Neuronal stem cell (in vitro differentiated cells): ENCODE measurements around the gene SNRNP35.
"Not testable (repeated sequence)": the region's sequence is repeated elsewhere in the genome, so short reads cannot be mapped to it uniquely, and the experiment has no call there.

Source experiments
- DNase-seq: peaks from one replicate; pipeline ENCODE4 v3.0.0-alpha.2; 2013; ENCODE audit warnings: low spot score
- H2AFZ ChIP-seq: one replicate; pipeline ENCODE4 v1.6.1; 2013; ENCODE audit warnings: mild to moderate bottlenecking, low read length, inconsistent platforms
- H2AK5ac ChIP-seq: 2 replicates; pipeline ENCODE4 v1.6.1; 2013; ENCODE audit warnings: low read depth, mild to moderate bottlenecking, inconsistent platforms, low read length, moderate library complexity, mixed read lengths
- H2BK120ac ChIP-seq: 2 replicates; pipeline ENCODE4 v1.6.1; 2013; ENCODE audit warnings: low read depth, mild to moderate bottlenecking, inconsistent platforms, low read length, moderate library complexity, mixed read lengths
- H2BK12ac ChIP-seq: one replicate; pipeline ENCODE4 v1.6.1; 2013; ENCODE audit warnings: low read length, inconsistent platforms
- H2BK15ac ChIP-seq: 2 replicates; pipeline ENCODE4 v1.6.1; 2013; ENCODE audit warnings: mild to moderate bottlenecking, low read length, inconsistent platforms, mixed read lengths
- H2BK5ac ChIP-seq: one replicate; pipeline ENCODE4 v1.6.1; 2013; ENCODE audit warnings: inconsistent platforms, mild to moderate bottlenecking, low read length, moderate library complexity
- H3K14ac ChIP-seq: one replicate; pipeline ENCODE4 v1.6.1; 2013; ENCODE audit warnings: low read length, inconsistent platforms
- H3K18ac ChIP-seq: 2 replicates; pipeline ENCODE4 v1.6.1; 2013; ENCODE audit warnings: low read length, inconsistent platforms
- H3K23ac ChIP-seq: 2 replicates; pipeline ENCODE4 v1.6.1; 2013; ENCODE audit warnings: low read depth, mild to moderate bottlenecking, mixed read lengths, low read length, inconsistent platforms; ENCODE audit not compliant: poor library complexity
- H3K27ac ChIP-seq: replicated peaks from 3 replicates; pipeline ENCODE4 v1.5.1; 2013; ENCODE audit warnings: low read length, inconsistent platforms
- H3K27me3 ChIP-seq, 3 experiments: 2 replicates each; pipeline ENCODE4 v1.6.1; 2013; ENCODE audit warnings: low read length in 3 of 3, mild to moderate bottlenecking in 2 of 3, inconsistent platforms in 1 of 3, low read depth in 1 of 3, mixed read lengths in 1 of 3, moderate library complexity in 1 of 3; ENCODE audit not compliant: control insufficient read depth in 3 of 3, insufficient read depth in 3 of 3
- H3K36me3 ChIP-seq, 2 donors: replicated peaks in 1 of 2; 2 replicates each; pipeline ENCODE4 v1.6.1; 2013; ENCODE audit warnings: low read length in 2 of 2; ENCODE audit not compliant: control insufficient read depth in 2 of 2, insufficient read depth in 2 of 2
- H3K4ac ChIP-seq: 2 replicates; pipeline ENCODE4 v1.6.1; 2013; ENCODE audit warnings: inconsistent platforms, mild to moderate bottlenecking, low read length, moderate library complexity
- H3K4me1 ChIP-seq, 2 donors: 1 replicate in 1 of 2; 2 replicates in 1 of 2; pipeline ENCODE4 v1.6.1; 2013; ENCODE audit warnings: low read length in 2 of 2, low read depth in 1 of 2; ENCODE audit not compliant: control insufficient read depth in 2 of 2, insufficient read depth in 1 of 2
- H3K4me2 ChIP-seq: one replicate; pipeline ENCODE4 v1.6.1; 2013; ENCODE audit warnings: mild to moderate bottlenecking, low read length, inconsistent platforms; ENCODE audit not compliant: insufficient read depth, poor library complexity, severe bottlenecking
- H3K4me3 ChIP-seq, 2 donors: 2 replicates each; pipeline ENCODE4 v1.5.1; 2013; ENCODE audit warnings: low read length in 2 of 2, mild to moderate bottlenecking in 2 of 2, inconsistent platforms in 1 of 2, moderate library complexity in 1 of 2
- H3K79me1 ChIP-seq: one replicate; pipeline ENCODE4 v1.6.1; 2013; ENCODE audit warnings: low read depth, mild to moderate bottlenecking, inconsistent platforms, low read length, moderate library complexity
- H3K9ac ChIP-seq: one replicate; pipeline ENCODE4 v1.6.1; 2013; ENCODE audit warnings: mild to moderate bottlenecking, low read depth, low read length, inconsistent platforms; ENCODE audit not compliant: poor library complexity
- H3K9me3 ChIP-seq, 2 donors: replicated peaks in 1 of 2; 2 replicates each; pipeline versions ENCODE3 to v1.6.1; 2013; ENCODE audit warnings: low read length in 2 of 2, mild to moderate bottlenecking in 2 of 2, inconsistent platforms in 1 of 2, low read depth in 1 of 2, mixed read lengths in 1 of 2, moderate library complexity in 1 of 2; ENCODE audit not compliant: control insufficient read depth in 2 of 2, insufficient read depth in 1 of 2
- H4K8ac ChIP-seq: one replicate; pipeline ENCODE4 v1.6.1; 2013; ENCODE audit warnings: low read depth, mild to moderate bottlenecking, inconsistent platforms, low read length, moderate library complexity
- H4K91ac ChIP-seq: one replicate; pipeline ENCODE4 v1.6.1; 2013; ENCODE audit warnings: low read length, low read depth, mild to moderate bottlenecking, inconsistent platforms; ENCODE audit not compliant: poor library complexity
- WGBS, 2 donors: extraction: QIAGEN DNeasy Blood & Tissue Kit; methylation state at CpG; one replicate each; pipeline ENCODE4 v1.1.7; 2013; ENCODE audit warnings: missing lambda C conversion rate in 2 of 2, mixed read lengths in 1 of 2; ENCODE audit not compliant: insufficient read length in 2 of 2, insufficient replicate concordance in 1 of 2; ENCODE audit errors: extremely low coverage in 2 of 2; 5-methylcytosine and 5-hydroxymethylcytosine counted together

The SNRNP35 gene

GRCh38 chr12:123491481-123491880, 33.5 kb downstream of the SNRNP35 start:
- no peak overlapping the region for H3K4ac ChIP-seq
- no peak for DNase-seq
- no peaks in the 10 kb centered on the region for H3K9me3 ChIP-seq
- H2AFZ ChIP-seq = no peak overlapping the region
- peak overlapping the region; percentile 88 for H2AK5ac ChIP-seq
- peaks cover 9 to 11% of the 10 kb centered on the region in 2 donors for H3K4me1 ChIP-seq
- H2BK5ac ChIP-seq = no peak overlapping the region
- H3K18ac ChIP-seq = peak overlapping the region; percentile 28
- peak overlapping the region; percentile 73 for H3K23ac ChIP-seq
- peak overlapping the region; percentile 58 for H2BK15ac ChIP-seq
- no peak overlapping the region for H4K91ac ChIP-seq
- H3K27me3 ChIP-seq = no peaks in the 10 kb centered on the region
- no peak overlapping the region for H2BK120ac ChIP-seq
- no peak overlapping the region for H4K8ac ChIP-seq
- H3K14ac ChIP-seq = no peak overlapping the region
- H3K4me2 ChIP-seq = no peak overlapping the region
- peaks cover 4 to 23% of the 10 kb centered on the region in 2 donors for H3K36me3 ChIP-seq
- no peak overlapping the region for H3K9ac ChIP-seq
- WGBS, 2 donors = no CpG with 5 or more reads among the region's 13 CpGs
- no peak overlapping the region for H3K27ac ChIP-seq
- no peak overlapping the region for H3K4me3 ChIP-seq
- H3K79me1 ChIP-seq = peaks cover 7% of the 10 kb centered on the region
- H2BK12ac ChIP-seq = peak overlapping the region; percentile 30

DNA sequence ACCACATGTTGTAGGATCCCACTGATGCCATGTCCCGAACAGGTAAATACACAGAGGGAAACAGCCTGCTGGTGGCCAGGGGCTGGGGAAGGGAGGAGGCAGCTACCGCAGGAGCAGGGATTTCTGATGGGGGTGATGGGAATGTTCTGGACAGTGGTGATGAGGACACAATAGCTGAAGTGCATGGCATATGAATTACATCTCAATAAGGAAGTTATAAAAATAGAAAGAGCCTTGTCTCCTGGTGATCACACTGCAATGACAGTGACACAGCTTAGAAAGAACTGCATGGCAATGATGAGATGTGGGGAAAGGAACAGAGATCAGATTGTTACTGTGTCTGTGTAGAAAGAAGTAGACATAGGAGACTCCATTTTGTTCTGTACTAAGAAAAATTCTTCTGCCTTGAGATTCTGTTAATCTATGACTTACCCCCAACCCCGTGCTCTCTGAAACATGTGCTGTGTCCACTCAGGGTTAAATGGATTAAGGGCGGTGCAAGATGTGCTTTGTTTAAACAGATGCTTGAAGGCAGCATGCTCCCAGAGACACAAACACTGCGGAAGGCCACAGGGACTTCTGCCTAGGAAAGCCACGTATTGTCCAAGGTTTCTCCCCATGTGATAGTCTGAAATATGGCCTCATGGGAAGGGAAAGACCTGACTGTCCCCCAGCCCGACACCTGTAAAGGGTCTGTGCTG, 34.5 kb downstream of the SNRNP35 start:
- not testable (repeated sequence) for H3K14ac ChIP-seq, H3K4me3 ChIP-seq, DNase-seq, H2BK12ac ChIP-seq, H3K4ac ChIP-seq, H2AK5ac ChIP-seq, H3K4me2 ChIP-seq, H3K79me1 ChIP-seq, H3K27ac ChIP-seq, H3K9me3 ChIP-seq, H4K91ac ChIP-seq, H3K27me3 ChIP-seq, H2AFZ ChIP-seq, H3K9ac ChIP-seq, H4K8ac ChIP-seq, H3K18ac ChIP-seq, H2BK120ac ChIP-seq, H2BK15ac ChIP-seq, H3K23ac ChIP-seq, H2BK5ac ChIP-seq
- H3K36me3 ChIP-seq = peaks cover 10 to 31% of the 10 kb centered on the region in 2 donors
- H3K4me1 ChIP-seq = peaks cover 9 to 11% of the 10 kb centered on the region in 2 donors
- no CpG with 5 or more reads among the region's 7 CpGs for WGBS, 2 donors

DNA sequence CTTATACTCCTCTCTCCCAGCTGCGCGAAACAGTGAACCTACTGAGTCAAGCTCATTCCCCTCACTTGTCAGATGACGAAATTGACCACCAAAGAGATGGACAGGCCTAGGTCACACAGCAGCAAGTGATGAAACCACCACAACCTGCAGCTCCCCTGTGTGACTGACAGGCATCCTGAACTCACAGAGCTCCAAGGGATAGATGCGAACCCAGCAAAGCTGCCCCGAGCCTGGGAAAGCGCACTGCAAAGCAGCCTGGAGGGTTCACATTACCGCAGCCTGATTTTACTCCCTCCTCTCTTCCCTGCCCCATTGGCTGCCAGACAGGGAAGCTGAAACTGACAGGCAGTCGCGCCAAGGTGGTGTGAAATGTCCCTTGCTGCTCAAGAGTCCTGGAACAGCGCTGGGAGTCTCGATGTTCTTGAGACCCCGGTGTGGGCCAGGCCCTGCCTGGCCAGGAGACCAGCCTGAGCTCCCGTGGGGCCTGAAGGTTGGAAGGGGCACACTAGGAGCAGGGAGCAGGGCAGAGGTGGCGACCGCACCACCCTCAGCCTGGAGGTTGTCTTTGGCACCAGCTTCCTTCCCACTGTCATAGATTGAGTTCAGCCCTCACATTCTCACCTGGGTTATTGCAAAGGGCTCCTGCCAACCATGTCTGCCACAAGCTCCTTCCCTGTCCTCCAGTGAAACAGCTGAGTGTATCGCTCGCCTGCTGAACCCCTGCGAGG, 36.3 kb downstream of the SNRNP35 start:
- Histone ChIP-seq H3K14ac (no peak overlapping the region), H3K36me3 (peaks cover 20 to 41% of the 10 kb centered on the region in 2 donors), H3K9ac (no peak overlapping the region), H4K8ac (no peak overlapping the region), H3K9me3 (no peaks in the 10 kb centered on the region), H3K79me1 (peaks cover 7% of the 10 kb centered on the region), H3K27me3 (no peaks in the 10 kb centered on the region), H2BK5ac (no peak overlapping the region), H2AK5ac (peak overlapping the region; percentile 49), H3K4ac (no peak overlapping the region), H4K91ac (no peak overlapping the region), H2BK120ac (no peak overlapping the region), H3K23ac (peak overlapping the region; percentile 68), H3K4me3 (no peak overlapping the region), H3K27ac (no peak overlapping the region), H2BK15ac (peak overlapping the region; percentile 20), H2BK12ac (no peak overlapping the region), H3K18ac (peak overlapping the region; percentile 62), H3K4me1 (peaks cover 0 to 5% of the 10 kb centered on the region in 2 donors), H2AFZ (no peak overlapping the region), H3K4me2 (no peak overlapping the region)
- DNase-seq = no peak
- WGBS, 2 donors = no CpG with 5 or more reads among the region's 18 CpGs

DNA sequence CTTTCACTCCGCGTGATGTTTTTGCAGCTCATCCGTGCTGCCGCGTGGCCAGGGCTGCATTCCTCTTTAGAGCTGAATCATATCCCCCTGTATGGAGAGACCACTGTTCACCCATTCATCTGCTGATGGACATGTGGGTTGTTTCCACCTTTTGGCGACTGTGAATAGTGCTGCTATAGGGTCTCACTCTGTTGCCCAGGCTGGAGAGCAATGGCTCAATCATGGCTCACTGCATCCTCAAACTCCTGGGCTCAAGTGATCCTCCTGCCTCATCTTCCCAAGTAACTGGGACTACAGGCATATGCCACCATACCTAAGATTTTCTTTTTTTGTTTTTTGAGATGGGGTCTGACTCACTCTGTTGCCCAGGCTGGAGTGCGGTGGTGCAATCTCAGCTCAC, 39.1 kb downstream of the SNRNP35 start:
- no peak overlapping the region for H3K27ac ChIP-seq
- H4K8ac ChIP-seq = no peak overlapping the region
- H2BK12ac ChIP-seq = no peak overlapping the region
- no peak overlapping the region for H3K14ac ChIP-seq
- H2AK5ac ChIP-seq = no peak overlapping the region
- no peak overlapping the region for H3K18ac ChIP-seq
- no peaks in the 10 kb centered on the region for H3K27me3 ChIP-seq
- H2BK5ac ChIP-seq = no peak overlapping the region
- H3K4me3 ChIP-seq = no peak overlapping the region
- no peak overlapping the region for H3K23ac ChIP-seq
- H2BK15ac ChIP-seq = no peak overlapping the region
- no peak overlapping the region for H2BK120ac ChIP-seq
- WGBS, 2 donors = no CpG with 5 or more reads among the region's 7 CpGs
- peaks cover 3 to 5% of the 10 kb centered on the region in 2 donors for H3K4me1 ChIP-seq
- H3K4ac ChIP-seq = no peak overlapping the region
- no peak overlapping the region for H2AFZ ChIP-seq
- H3K79me1 ChIP-seq = peaks cover 2% of the 10 kb centered on the region
- DNase-seq = no peak
- no peaks in the 10 kb centered on the region for H3K9me3 ChIP-seq
- H3K4me2 ChIP-seq = no peak overlapping the region
- no peak overlapping the region for H4K91ac ChIP-seq
- H3K36me3 ChIP-seq = peaks cover 17 to 40% of the 10 kb centered on the region in 2 donors
- H3K9ac ChIP-seq = no peak overlapping the region
